Activated CD4-positive, alpha-beta T cell treated with anti-CD3 and anti-CD28 coated beads for 1 hour (primary cell): ENCODE measurements around the gene MAP4K4.

Experiments
- DNase-seq: peaks from one replicate; pipeline ENCODE4 v3.0.0-alpha.2; 2020

MAP4K4 gene

GRCh38 chr2:101693991-101694588 lies 3.4 kb upstream of the MAP4K4 start:
- DNase-seq, result no peak

- DNase-seq, result no peak
Measured at GRCh38 chr2:101696272-101697123, 1.0 kb upstream of the MAP4K4 start.

GRCh38 chr2:101698014-101698843 lies 722 bp downstream of the MAP4K4 start:
- DNase-seq, result no peak

- DNase-seq, result no peak
Measured at GRCh38 chr2:101698844-101699754, 1.6 kb downstream of the MAP4K4 start.

- DNase-seq, result no peak
Measured at GRCh38 chr2:101699755-101700461, 2.4 kb downstream of the MAP4K4 start.

GRCh38 chr2:101704046-101704466 lies 6.5 kb downstream of the MAP4K4 start:
- DNase-seq, result no peak

GRCh38 chr2:101704816-101705578 lies 7.5 kb downstream of the MAP4K4 start:
- DNase-seq, result no peak

GRCh38 chr2:101706121-101706818 lies 8.8 kb downstream of the MAP4K4 start:
- DNase-seq, result no peak

- no peak for DNase-seq
Measured at GRCh38 chr2:101706819-101707177, 9.3 kb downstream of the MAP4K4 start.

GRCh38 chr2:101710036-101710435 lies 12.5 kb downstream of the MAP4K4 start:
- DNase-seq, result no peak

GRCh38 chr2:101710471-101711318 lies 13.2 kb downstream of the MAP4K4 start:
- DNase-seq, result no peak

- no peak for DNase-seq
Measured at GRCh38 chr2:101714118-101714517, 16.6 kb downstream of the MAP4K4 start.

GRCh38 chr2:101717071-101717845 lies 19.8 kb downstream of the MAP4K4 start:
- DNase-seq, result no peak

- no peak for DNase-seq
Measured at GRCh38 chr2:101718479-101718878, 21.0 kb downstream of the MAP4K4 start.

- no peak for DNase-seq
Measured at GRCh38 chr2:101718993-101719571, 21.6 kb downstream of the MAP4K4 start.

- no peak for DNase-seq
Measured at GRCh38 chr2:101720732-101721131, 23.2 kb downstream of the MAP4K4 start.

GRCh38 chr2:101722864-101723263 lies 25.4 kb downstream of the MAP4K4 start:
- DNase-seq, result no peak
